Tibial nerve (tissue), 4 donors: ENCODE data around the gene GRM4. TPM values are rescaled to one million over a fixed set of nuclear protein-coding genes. Genes with fewer than 3 reads are reported as not detected.

ENCODE experiments used
- DNase-seq, 2 donors: peaks; one replicate each; pipeline ENCODE4 v3.0.0-alpha.2; 2019; ENCODE audit warnings: low spot score in 2 of 2
- H3K27ac ChIP-seq, 4 donors: fragments of 200-600 bp; sonication (generic) in 3 of 4; one replicate each; pipeline ENCODE4 v1.5.1; 2017 to 2019; ENCODE audit warnings: mild to moderate bottlenecking in 1 of 4
- H3K27me3 ChIP-seq, 2 donors: fragments of 200-600 bp; sonication (generic) in 1 of 2; one replicate each; pipeline versions ENCODE4 v1.5.1 to v1.6.0; 2017 to 2019
- H3K36me3 ChIP-seq, 3 donors: fragments of 200-600 bp; sonication (generic); one replicate each; pipeline ENCODE4 v1.5.1; 2018 to 2019
- H3K4me1 ChIP-seq, 4 donors: fragments of 200-600 bp; sonication (generic) in 3 of 4; one replicate each; pipeline ENCODE4 v1.5.1; 2017 to 2019
- H3K4me3 ChIP-seq, 4 donors: fragments of 200-600 bp; sonication (generic) in 3 of 4; one replicate each; pipeline ENCODE4 v1.5.1; 2017 to 2019; ENCODE audit warnings: mild to moderate bottlenecking in 1 of 4, moderate library complexity in 1 of 4
- H3K9me3 ChIP-seq, 4 donors: fragments of 200-600 bp; sonication (generic) in 3 of 4; one replicate each; pipeline ENCODE4 v1.5.1; 2017 to 2019
- CTCF ChIP-seq, 5 experiments: fragments of 200-600 bp in 3 of 5; fragments of 450-650 bp in 2 of 5; sonication (generic) in 3 of 5; IDR thresholded peaks; one replicate each; pipeline ENCODE4 v1.5.1; 2016 to 2019; ENCODE audit warnings: antibody characterized with exemption in 5 of 5, mild to moderate bottlenecking in 3 of 5, moderate library complexity in 2 of 5
- EP300 ChIP-seq, 2 donors: sonication (generic); formaldehyde crosslinking; IDR thresholded peaks; one replicate each; pipeline ENCODE4 v1.6.1; 2017; ENCODE audit warnings: antibody characterized with exemption in 2 of 2, mild to moderate bottlenecking in 1 of 2
- POLR2A ChIP-seq, 2 donors: fragments of 450-650 bp; IDR thresholded peaks; one replicate each; pipeline ENCODE4 v1.6.1; 2017; ENCODE audit warnings: antibody characterized with exemption in 2 of 2, mild to moderate bottlenecking in 2 of 2, moderate library complexity in 2 of 2
- WGBS, 2 donors: methylation state at CpG; one replicate each; pipeline ENCODE4 v1.1.5; 2018; 5-methylcytosine and 5-hydroxymethylcytosine counted together
- total RNA-seq, 4 donors: library from RNA; depleted of rRNA; stranded (reverse); fragments of >200 nt; gene quantifications; one replicate each; pipeline ENCODE4 v1.1.0, GENCODE V29; 2016

GRM4 gene
- total RNA-seq, 4 donors from 2014 or later, result not detected

- Histone ChIP-seq H3K4me3 (no peak overlapping the region), H3K27me3 (peaks cover 0 to 28% of the 10 kb centered on the region in 2 donors), H3K27ac (no peak overlapping the region), H3K36me3 (no peaks in the 10 kb centered on the region), H3K4me1 (peaks cover 0 to 11% (median 0%) of the 10 kb centered on the region in 4 donors), H3K9me3 (no peaks in the 10 kb centered on the region)
- TF ChIP-seq EP300 (IDR thresholded peaks at IDR 0.05), result no peak
- TF ChIP-seq POLR2A (IDR thresholded peaks at IDR 0.05), result no peak
- no peak for TF ChIP-seq CTCF (IDR thresholded peaks at IDR 0.05)
- WGBS, 2 donors, result 77 to 82% methylated on average over 17 of the region's 17 CpGs
- DNase-seq, result no peak
Measured at GRCh38 chr6:34059136-34059731, 86.7 kb downstream of the GRM4 start.

- no peak overlapping the region for H3K4me3 ChIP-seq
- H3K27ac ChIP-seq, result no peak overlapping the region
- H3K27me3 ChIP-seq, result peaks cover 0 to 15% of the 10 kb centered on the region in 2 donors
- no peak for TF ChIP-seq EP300 (IDR thresholded peaks at IDR 0.05)
- no peak for TF ChIP-seq POLR2A (IDR thresholded peaks at IDR 0.05)
- no peak for TF ChIP-seq CTCF (IDR thresholded peaks at IDR 0.05)
- WGBS, 2 donors, result 87 to 89% methylated on average over 5 to 6 of the region's 6 CpGs
- no peak for DNase-seq
- peaks cover 0 to 11% (median 0%) of the 10 kb centered on the region in 4 donors for H3K4me1 ChIP-seq
- H3K36me3 ChIP-seq, result no peaks in the 10 kb centered on the region
- H3K9me3 ChIP-seq, result no peaks in the 10 kb centered on the region
Measured at GRCh38 chr6:34057790-34058189, 88.1 kb downstream of the GRM4 start.

GRCh38 chr6:34057191-34057590, 88.7 kb downstream of the GRM4 start:
- H3K4me1 ChIP-seq, result peaks cover 0 to 11% (median 0%) of the 10 kb centered on the region in 4 donors
- no peak for TF ChIP-seq POLR2A (IDR thresholded peaks at IDR 0.05)
- no peak for TF ChIP-seq EP300 (IDR thresholded peaks at IDR 0.05)
- no peak for TF ChIP-seq CTCF (IDR thresholded peaks at IDR 0.05)
- H3K27ac ChIP-seq, result no peak overlapping the region
- no peaks in the 10 kb centered on the region for H3K9me3 ChIP-seq
- DNase-seq, result no peak
- WGBS, 2 donors, result 91 to 92% methylated on average over 14 to 16 of the region's 16 CpGs
- no peaks in the 10 kb centered on the region for H3K36me3 ChIP-seq
- peaks cover 0 to 9% of the 10 kb centered on the region in 2 donors for H3K27me3 ChIP-seq
- H3K4me3 ChIP-seq, result no peak overlapping the region

- TF ChIP-seq POLR2A (IDR thresholded peaks at IDR 0.05), result peak in 1 of 2 donors; percentile 21
- TF ChIP-seq CTCF (IDR thresholded peaks at IDR 0.05), result no peak
- peak overlapping the region in 2 of 4 donors; percentile 48 to 70 for H3K27ac ChIP-seq
- DNase-seq, result peak; percentile 50 to 52
- 26 to 27% methylated on average over 15 to 29 of the region's 36 CpGs for WGBS, 2 donors
- H3K4me1 ChIP-seq, result peaks cover 0 to 11% (median 0%) of the 10 kb centered on the region in 4 donors
- H3K4me3 ChIP-seq, result peak overlapping the region in 1 of 4 donors; percentile 34
- H3K36me3 ChIP-seq, result no peaks in the 10 kb centered on the region
- H3K9me3 ChIP-seq, result no peaks in the 10 kb centered on the region
- peaks cover 0 to 3% of the 10 kb centered on the region in 2 donors for H3K27me3 ChIP-seq
Measured at GRCh38 chr6:34056305-34057108, 89.4 kb downstream of the GRM4 start.
